Activated CD4-positive, alpha-beta T cell treated with anti-CD3 and anti-CD28 coated beads, Interleukin-2, amount 50 U/mL, for 4 hours (primary cell): ENCODE results near the gene ARHGAP5.

Experiments
- DNase-seq, 2 experiments: peaks; one replicate each; pipeline ENCODE4 v3.0.0-alpha.2; 2020

ARHGAP5 gene, protein sequence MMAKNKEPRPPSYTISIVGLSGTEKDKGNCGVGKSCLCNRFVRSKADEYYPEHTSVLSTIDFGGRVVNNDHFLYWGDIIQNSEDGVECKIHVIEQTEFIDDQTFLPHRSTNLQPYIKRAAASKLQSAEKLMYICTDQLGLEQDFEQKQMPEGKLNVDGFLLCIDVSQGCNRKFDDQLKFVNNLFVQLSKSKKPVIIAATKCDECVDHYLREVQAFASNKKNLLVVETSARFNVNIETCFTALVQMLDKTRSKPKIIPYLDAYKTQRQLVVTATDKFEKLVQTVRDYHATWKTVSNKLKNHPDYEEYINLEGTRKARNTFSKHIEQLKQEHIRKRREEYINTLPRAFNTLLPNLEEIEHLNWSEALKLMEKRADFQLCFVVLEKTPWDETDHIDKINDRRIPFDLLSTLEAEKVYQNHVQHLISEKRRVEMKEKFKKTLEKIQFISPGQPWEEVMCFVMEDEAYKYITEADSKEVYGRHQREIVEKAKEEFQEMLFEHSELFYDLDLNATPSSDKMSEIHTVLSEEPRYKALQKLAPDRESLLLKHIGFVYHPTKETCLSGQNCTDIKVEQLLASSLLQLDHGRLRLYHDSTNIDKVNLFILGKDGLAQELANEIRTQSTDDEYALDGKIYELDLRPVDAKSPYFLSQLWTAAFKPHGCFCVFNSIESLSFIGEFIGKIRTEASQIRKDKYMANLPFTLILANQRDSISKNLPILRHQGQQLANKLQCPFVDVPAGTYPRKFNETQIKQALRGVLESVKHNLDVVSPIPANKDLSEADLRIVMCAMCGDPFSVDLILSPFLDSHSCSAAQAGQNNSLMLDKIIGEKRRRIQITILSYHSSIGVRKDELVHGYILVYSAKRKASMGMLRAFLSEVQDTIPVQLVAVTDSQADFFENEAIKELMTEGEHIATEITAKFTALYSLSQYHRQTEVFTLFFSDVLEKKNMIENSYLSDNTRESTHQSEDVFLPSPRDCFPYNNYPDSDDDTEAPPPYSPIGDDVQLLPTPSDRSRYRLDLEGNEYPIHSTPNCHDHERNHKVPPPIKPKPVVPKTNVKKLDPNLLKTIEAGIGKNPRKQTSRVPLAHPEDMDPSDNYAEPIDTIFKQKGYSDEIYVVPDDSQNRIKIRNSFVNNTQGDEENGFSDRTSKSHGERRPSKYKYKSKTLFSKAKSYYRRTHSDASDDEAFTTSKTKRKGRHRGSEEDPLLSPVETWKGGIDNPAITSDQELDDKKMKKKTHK (N-terminal part only)

DNA sequence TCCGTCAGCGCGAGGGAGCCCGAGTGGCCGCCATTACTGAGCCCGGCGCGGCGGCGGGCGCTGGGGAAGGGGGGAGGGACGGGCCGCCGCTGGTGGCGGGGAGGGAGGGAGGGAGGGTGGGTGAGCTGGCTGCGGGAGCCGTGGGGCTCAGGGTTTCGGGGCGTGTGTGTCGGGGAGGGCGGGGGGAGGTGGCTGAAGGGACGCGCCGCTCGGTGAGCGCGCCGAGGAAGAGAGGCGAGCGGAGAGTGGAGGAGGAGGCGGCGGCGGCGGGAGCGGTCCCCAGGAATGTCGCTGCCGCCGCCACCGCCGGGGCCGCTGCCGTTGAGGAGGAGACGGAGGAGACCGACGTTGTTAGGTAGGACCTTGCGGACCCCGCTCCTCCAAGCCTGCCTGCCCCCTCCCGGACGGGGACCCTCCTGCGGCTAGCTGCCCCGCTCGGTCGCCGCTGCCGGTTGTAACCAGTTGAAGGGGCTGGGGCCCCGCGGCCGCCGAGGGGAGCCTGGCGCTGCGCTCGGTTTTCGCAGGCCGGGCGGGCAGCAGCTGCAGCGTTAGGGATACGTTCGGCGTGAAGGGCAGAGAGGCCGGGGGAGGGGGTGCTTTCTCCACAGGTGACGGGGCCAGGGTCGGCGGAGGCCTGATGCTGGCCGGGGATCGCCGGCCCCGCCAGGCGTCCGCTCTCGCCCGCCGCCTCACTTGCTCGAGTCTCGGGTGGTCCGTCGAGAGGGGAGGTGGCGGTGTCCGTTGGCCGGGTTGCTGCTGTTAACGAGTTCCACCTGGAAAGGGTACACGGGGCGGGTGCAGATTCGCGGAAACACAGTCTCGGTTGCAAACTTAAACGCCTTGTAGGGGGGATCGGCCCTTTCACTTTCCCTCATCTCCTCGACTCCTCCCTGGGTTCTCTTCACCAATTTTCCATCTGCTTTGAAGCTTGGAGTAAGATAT lies at the start of gene ARHGAP5:
TSS of gene ARHGAP5 (plus strand) at position 224 of the 942 bp plus-strand sequence. CDS start 13,366 bp downstream, outside the sequence.
- DNase-seq = peak; percentile 65 to 71

DNA sequence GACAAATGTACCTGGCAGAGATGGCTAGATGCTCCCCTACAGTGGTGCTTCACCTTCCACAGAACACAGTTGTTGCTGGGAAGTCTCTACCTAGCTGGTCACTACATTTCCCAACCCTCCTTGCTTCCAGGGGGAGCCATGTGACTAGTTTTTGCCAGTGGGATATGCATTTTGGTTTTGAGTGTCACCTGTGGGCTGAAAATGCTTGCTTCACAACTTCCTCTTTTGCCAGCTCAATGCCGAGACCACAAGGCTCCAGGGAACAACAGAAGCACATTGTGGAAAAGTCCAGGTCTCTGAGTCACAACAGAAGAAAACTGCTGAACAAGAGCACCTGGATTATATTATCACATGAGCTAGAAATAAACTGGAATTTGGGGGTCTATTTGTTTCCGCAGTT lies 48.5 kb upstream of the ARHGAP5 start:
- no peak for DNase-seq

DNA sequence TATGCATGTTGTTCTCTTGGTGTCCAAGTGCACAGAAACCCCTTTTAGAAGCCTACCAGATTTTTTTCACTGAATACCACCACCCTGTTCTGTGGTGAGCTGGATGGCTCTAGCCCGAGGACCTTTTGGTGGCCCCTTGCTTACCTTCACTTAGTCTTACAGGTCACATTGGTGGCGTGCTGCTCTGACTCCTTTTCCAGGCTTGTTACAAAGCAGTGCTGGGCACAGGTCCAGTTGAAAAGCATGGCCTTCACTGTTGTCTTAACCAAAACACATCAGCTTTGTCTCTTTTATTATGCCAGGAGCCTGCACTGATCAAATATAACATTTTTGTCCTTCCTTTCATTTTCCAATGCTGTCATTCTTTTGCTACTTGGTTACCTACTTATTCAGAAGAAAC lies 43.6 kb upstream of the ARHGAP5 start:
- no peak for DNase-seq

DNA sequence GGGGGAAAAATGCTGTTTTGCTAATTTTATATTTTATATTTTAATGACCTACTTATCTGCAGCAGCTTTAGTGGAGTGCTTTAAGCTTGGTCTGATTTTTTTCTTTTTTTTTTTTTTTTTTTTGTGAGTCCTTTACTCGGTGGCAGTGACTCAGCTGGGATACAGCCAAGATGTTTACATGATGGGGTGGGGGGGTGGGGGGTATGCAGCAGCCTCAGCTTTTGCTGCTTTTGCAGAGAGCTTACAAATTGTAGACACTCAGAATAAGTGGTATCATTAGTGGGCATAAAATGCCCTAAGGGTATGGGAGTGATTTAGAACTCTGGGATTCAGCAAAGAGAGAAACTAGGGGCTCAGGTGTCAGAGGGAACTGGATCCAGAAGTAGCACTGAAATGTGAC lies 38.2 kb upstream of the ARHGAP5 start:
- no peak for DNase-seq

DNA sequence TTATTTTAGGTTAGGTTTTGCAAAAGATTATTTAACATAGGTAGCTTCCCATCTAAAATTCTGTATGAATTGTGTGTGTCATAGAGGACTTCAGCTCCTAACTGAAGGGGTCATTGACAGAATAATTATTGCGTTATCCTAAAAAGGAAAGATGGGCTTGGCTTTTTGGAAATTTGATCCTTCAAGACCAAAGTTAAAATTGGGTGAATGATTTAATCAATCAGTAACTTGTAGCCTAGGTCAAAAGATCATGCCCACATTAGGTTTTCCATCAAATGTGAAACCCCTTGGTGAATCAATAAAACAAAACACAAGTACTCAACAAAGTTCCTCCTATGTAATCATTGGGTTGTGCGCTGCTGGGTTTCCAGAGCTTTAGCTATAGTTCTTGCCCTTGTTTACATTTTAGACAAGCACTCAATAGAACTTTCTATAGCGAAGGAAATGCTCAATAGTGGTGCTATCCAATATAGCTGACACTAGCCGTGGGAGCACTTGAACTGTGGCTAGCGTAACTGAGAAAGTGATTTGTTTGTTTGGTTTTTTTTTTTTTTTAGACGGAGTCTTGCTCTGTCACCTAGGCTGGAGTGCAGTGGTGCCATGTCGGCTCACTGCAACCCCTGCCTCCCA lies 37.6 kb upstream of the ARHGAP5 start:
- no peak for DNase-seq

DNA sequence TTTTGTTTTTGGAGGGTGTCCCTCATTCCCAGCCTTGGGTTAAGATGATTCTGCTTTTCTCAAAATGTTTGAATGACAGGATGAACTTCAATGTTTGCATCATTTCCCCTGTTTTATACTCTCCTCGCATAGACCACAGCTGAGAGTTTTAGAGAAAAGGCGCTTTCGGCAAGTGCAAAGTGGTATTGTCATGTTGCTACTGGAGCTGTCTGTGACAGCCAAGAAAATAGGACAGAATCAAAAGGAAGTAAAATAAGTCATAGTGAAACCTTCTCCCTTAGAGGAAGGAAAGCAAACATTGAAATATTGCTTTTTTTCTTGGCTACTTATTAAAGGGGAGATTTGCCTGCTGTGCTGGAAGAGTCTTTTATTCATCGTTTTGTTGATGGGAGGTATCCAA lies 33.5 kb upstream of the ARHGAP5 start:
- no peak for DNase-seq

DNA sequence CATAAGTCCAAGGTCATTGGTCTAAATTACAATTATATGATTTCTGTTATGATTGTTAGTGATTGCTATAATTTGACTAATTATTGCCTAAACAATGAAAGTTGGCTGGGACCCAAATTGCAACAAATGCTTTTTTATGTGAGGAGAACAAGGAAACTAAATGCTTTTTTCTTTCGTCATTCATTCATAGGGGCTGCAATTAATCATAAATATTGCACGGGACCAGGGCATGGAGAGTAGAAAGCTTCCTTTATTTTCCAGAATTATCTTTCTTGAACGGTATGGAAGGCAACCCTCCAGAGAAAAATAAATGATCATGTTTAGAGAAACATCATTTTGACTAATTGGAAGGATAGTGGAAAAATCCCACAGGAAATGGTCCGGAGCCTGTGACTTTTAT lies 32.6 kb upstream of the ARHGAP5 start:
- DNase-seq = no peak

DNA sequence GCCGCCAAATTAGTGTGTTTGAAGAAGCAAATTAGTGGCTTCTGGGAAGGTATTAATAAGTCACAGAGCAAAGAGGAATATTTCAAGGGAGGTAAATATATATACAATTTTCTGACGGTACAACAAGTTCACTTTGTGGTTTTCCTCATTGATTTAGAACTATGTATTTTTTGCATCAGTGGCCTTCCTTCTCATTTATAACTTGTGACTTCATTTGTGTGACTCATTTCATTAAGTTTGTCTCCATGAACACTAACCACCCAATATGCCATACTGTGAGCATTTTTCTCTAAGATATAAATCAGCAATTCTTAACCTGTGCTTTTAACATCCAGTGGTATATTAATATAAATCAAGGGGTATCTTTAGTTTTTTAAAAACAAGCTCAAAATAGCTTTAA lies 29.3 kb upstream of the ARHGAP5 start:
- DNase-seq = no peak

DNA sequence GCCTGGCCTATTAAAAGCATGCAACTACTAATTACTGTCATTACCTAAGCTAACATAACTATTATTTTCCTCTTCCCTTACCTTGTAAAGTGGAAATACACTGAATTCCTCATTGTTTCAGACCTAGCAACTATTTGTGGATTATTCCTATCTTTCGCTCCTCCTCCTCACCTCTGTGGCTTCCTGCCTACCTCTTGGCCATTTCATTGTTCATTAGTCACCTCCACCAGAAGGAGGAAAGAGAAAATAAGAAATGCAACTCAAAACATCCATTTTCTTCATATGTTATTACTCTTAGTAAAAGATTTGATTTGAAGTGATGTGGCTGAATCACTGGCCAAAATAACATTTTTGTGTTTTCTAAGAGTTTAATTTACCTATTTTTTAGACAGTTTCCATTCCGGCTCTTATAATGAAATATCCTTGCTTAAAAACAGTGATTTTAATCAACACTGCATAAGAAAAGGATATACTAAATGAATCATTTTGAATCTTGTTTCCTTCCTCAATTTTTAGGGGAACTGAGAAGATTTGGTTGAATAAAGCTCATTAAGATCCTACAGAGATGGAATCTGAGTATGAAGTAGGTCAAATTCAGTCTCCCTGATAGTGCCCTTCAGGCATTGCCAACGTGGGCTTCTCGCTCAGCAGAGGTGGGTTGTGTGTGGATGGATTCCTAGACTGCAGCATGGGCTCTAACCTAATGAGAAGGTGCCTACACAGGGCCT lies 27.6 kb upstream of the ARHGAP5 start:
- DNase-seq = no peak

DNA sequence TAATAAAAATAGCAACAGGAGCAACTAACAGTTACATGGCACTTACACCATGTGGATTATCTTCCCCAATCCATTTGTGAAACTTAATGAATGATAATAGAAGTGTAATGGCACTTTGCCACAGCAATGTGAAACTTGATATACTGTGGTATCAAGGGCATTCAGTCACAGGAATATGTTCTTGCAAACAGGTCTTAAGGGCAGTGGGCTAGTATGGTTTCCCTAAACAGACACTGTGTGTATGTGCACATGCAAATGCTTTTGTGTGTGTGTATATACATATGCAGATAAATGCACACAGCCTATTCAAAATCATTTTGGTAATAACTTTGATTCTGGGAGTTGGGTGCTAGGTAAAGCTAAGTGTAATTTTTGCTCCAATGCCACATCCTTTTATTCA lies 26.2 kb upstream of the ARHGAP5 start:
- DNase-seq = no peak

DNA sequence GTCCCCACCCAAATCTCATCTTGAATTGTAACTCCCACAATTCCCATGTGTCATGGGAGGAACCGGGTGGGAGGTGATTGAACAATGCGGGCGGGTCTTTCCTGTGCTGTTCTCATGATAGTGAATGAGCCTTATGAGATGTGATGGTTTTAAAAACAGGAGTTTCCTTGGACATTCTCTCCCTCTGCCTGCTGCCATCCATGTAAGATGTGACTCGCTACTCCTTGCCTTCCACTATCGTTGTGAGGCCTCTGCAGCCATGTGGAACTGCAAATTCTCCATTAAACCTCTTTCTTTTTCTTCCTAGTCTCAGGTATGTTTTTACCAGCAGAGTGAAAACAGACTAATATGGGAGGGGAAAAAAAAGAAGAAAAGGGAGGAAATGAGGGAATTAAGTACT lies 22.6 kb upstream of the ARHGAP5 start:
- no peak for DNase-seq

DNA sequence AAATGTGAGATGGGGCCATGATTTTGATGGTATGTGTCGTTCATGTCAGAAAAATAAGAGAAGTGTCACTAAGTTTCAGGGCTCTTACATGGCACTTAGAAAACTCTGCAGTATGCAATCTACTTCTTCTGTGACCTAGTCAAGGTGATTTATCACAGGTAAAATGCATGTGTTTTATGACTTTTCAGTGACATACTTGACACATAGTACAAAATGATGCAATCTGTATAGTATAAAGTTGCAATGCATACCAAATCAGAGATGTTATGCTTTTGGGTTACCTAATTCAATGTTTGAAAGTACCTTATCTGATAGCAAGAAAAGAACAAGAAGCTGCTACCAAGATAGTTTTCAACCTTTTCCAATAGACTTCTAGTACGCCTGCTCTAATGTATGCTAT lies 21.9 kb upstream of the ARHGAP5 start:
- DNase-seq = no peak

DNA sequence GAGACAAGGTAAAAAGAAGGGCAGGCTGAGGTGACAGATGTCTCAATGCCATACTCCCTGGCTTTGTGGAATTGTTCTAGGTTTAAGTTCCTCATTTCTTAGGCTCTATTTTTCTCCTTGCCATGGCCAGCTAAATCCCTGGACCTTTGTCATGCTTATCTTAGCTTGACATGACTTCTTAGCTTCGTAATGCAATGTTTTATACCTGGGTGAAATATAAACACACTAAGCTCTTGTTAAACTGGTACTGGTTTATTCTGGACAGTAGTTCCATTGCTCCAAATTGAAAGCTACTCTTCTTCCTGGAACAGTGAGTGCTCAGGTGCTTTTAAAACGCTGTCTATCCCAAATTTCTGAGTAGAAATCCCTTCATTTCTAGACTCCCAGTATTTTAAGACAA lies 17.4 kb upstream of the ARHGAP5 start:
- no peak for DNase-seq

DNA sequence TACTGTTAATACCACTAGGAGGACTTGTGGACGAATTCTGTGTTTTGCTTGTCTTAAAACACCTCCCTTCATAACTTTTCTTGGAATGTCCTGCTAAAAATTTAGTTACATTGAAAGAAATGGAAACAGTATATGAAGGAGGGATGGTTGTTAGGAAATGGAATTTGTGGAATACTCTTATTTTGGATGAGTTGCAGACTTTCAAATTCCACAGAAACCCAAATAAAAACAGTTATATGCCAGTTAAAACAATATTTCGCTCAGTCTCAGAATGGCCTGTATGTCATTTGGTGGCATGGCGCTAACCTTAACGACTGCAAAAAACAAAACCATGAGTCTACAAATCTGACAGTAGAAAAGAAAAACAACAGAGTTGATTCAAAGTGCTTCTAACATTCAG lies 12.2 kb upstream of the ARHGAP5 start:
- no peak for DNase-seq

DNA sequence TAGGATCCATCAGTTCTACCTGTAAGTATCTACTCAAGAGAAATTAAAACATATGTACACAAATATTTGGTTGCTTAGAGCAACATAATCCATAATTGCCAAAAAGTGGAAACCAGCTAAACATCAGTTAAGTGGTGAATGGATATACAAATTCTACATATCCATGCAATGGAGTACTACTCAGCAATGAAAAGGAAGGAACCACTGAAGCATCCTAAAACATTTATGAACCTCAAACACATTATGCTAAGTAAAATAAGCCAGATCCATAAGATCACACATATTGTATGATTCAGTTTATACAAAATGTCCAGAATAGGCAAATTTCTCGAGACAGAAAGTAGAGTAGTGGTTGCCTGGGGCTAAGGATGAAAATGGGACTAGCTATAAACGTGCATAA lies 8.4 kb upstream of the ARHGAP5 start:
- no peak for DNase-seq

DNA sequence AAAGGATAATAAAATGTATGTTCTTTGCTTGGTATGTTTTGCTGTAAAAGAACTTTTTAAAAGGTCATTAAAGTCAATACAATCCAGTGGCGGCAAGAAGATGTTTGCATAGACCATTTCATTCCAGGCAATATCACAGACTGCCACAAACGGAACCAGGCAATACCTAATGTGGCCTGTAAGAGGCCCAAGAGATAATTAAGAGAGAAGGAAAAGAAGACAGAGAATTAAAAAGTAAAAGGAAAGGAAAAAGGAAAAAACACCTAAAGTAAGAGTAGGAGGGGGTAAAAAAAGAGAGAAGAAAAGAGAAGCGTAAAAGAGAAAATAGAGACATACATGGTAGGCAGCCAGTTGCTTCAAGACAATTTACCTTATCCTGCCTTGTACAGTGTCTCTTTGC lies 6.8 kb upstream of the ARHGAP5 start:
- no peak for DNase-seq

DNA sequence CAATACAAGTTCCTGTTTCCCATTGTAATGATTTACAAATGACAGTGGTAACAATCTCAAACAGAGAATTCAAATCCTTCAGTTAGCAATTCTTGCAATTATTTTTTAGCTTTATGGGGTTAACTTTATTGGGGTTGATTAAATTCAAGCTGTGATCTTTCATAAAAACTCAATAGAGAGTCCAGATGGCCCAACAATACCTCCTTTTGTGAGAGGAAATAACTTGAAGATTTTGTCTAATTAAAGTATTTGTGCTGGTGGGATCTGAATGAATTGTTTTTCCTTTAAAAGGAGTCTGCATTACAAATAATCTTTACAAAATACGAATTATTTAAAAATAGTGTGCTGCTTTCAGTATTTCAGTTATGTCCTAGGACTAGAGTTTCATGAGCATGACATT lies 4.4 kb upstream of the ARHGAP5 start:
- no peak for DNase-seq

DNA sequence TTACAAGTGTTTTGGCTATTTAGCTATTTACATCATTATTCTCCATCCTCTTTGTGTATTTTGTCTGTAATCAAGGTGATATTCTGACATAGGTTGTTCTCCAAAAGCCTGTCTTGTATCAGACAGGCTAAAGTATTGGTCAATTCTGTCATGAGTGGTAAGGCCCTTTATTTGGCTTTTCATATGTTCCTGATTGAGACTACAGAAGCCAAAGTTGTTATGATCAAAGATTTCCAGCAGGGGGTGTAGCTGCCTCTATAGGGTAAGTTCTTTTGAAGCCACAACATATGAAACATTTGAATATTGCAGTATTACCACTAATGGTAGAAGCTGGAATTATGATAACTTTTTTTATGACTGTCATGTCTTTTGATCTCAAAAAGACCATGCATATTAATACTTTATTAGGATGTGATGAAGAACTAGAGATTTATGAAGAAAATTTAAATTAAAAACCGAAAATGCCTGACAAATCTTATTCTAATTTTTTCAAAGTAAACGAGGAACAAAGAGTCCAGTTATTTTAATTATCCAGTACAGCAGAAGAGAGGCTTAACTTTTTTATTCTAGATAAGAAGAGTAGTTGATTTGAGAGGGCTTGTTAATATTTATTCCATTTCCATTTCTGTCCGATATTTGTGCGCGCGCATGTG lies 3.4 kb upstream of the ARHGAP5 start:
- peak; percentile 28 to 38 for DNase-seq

DNA sequence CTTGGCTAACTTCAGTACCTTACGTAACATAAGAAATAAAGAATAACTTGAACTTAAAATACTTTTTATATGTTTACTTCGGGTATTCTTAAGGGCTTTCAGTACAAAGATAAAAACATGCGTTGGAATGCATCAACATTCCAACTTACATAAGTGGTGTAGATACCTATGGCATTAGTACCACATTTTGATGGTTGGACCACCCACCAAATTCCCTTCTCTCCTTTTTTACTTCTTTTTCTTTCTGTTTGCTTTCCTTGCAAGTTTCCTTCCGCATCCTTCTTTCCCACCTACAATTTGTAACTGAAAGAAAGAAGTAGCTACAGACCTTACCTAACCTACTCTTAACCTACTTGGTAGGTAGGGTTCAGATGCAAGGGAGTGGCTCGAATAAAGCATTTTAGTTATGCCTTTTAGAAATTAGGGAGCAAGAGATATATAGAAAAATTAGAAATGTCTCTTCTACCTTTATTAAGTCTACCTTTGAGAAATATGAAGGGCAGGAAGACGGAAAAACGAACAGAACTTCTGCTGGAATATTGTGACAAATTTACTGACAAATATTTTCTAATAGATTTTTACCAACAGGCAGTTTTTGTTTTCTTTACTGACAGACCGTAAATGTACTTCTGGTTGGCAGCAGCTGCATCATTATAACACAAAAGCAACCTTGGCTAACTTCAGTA lies 2.1 kb upstream of the ARHGAP5 start:
- DNase-seq = no peak
